Spleen (tissue), 7 donors: ENCODE data around the gene ODF2.

Source experiments
- POLR2A ChIP-seq, 3 donors: fragments of 450-650 bp; IDR thresholded peaks; one replicate each; pipeline ENCODE4 v1.5.1; 2017; ENCODE audit warnings: antibody characterized with exemption in 3 of 3, mild to moderate bottlenecking in 1 of 3
- TF ChIP-seq, protein P1 (sequence below), 11 experiments: fragments of 200-600 bp in 7 of 11; fragments of 450-650 bp in 4 of 11; sonication (generic) in 4 of 11; IDR thresholded peaks in 8 of 11; conservative IDR thresholded peaks in 3 of 11; 1 replicate in 7 of 11; 2 replicates in 4 of 11; pipeline versions ENCODE4 v1.4.0 to v1.8.0; 2016 to 2021; ENCODE audit warnings: antibody characterized with exemption in 11 of 11, inconsistent platforms in 4 of 11, mild to moderate bottlenecking in 1 of 11
- donor health status: DM: no; HTN: no; CAD: no; lungs with moderate emphysema.
- donor health status: DM: no; HTN: no; CAD: no.
- donor health status: DM: no; HTN: no; CAD: no.

DNA sequence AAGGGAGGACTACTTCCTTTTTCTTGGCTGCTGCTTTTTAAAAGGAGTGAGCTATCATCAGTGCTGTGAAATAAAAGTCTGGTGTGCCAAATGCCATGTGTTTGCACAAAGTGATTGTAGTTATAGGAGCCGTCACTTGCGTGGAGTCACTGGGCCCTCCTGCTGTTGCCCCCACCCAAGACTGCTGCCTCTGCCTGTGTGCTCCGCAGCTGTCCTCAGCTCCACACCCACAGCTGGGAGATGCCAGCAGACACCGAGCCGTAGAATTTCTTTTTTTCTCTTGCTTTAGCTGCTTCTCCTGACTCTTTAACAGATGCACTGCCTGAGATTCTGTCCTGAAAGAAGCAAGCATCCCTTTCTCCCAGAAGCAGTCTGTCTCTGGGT, 38.9 kb downstream of the ODF2 start:
- no peak for TF ChIP-seq POLR2A (IDR thresholded peaks at IDR 0.05)
- TF ChIP-seq, protein P1, sequence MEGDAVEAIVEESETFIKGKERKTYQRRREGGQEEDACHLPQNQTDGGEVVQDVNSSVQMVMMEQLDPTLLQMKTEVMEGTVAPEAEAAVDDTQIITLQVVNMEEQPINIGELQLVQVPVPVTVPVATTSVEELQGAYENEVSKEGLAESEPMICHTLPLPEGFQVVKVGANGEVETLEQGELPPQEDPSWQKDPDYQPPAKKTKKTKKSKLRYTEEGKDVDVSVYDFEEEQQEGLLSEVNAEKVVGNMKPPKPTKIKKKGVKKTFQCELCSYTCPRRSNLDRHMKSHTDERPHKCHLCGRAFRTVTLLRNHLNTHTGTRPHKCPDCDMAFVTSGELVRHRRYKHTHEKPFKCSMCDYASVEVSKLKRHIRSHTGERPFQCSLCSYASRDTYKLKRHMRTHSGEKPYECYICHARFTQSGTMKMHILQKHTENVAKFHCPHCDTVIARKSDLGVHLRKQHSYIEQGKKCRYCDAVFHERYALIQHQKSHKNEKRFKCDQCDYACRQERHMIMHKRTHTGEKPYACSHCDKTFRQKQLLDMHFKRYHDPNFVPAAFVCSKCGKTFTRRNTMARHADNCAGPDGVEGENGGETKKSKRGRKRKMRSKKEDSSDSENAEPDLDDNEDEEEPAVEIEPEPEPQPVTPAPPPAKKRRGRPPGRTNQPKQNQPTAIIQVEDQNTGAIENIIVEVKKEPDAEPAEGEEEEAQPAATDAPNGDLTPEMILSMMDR (IDR thresholded peaks at IDR 0.05 in 8 of 11, conservative IDR thresholded peaks at IDR 0.05 in 3 of 11): no peak
